GM13976 (cell line): ENCODE results near the gene ZCCHC8.
"Not testable (repeated sequence)": the region's sequence is repeated elsewhere in the genome, so short reads cannot be mapped to it uniquely, and the experiment has no call there.

Experiments
- DNase-seq: peaks from one replicate; pipeline ENCODE4 v3.0.0; 2012; ENCODE audit warnings: low spot score
- CTCF ChIP-seq: IDR thresholded peaks from 2 replicates; pipeline ENCODE4 v1.5.1; 2012; ENCODE audit warnings: borderline replicate concordance, mild to moderate bottlenecking; ENCODE audit not compliant: insufficient read depth; ENCODE audit errors: extremely low read depth, missing control alignments, control extremely low read depth
- in situ Hi-C: fragments of 300-500 bp; cut with MboI; formaldehyde crosslinking; loops from one replicate; pipeline ENCODE4 v1.12.0; 2022; ENCODE audit warnings: low sequenced_read_pairs, mixed read lengths, inconsistent platforms; ENCODE audit not compliant: unreplicated experiment

Gene ZCCHC8

GRCh38 chr12:122437656-122438121 lies 63.0 kb downstream of the ZCCHC8 start:
- DNase-seq = no peak
- no peak for TF ChIP-seq CTCF
- in situ Hi-C loops = no loop called here

- in situ Hi-C loops = no loop called here
- DNase-seq = no peak
- no peak for TF ChIP-seq CTCF
Observed at GRCh38 chr12:122435186-122435585, 65.5 kb downstream of the ZCCHC8 start.

- in situ Hi-C loops = not testable (repeated sequence)
Observed at GRCh38 chr12:122429043-122429442, 71.7 kb downstream of the ZCCHC8 start.

GRCh38 chr12:122427403-122427802 lies 73.3 kb downstream of the ZCCHC8 start:
- no peak for DNase-seq
- TF ChIP-seq CTCF = no peak
- in situ Hi-C loops = no loop called here

More at GRCh38 chr12:122429043-122429442, 71.7 kb downstream of the ZCCHC8 start:
- not testable (repeated sequence) for DNase-seq

- DNase-seq = no peak
- TF ChIP-seq CTCF = no peak
- in situ Hi-C loops = no loop called here
Observed at GRCh38 chr12:122423258-122424165, 77.2 kb downstream of the ZCCHC8 start.

GRCh38 chr12:122422730-122423257 lies 77.9 kb downstream of the ZCCHC8 start:
- in situ Hi-C loops = no loop called here
- TF ChIP-seq CTCF = no peak
- DNase-seq = no peak
